ENCODE data around the gene SPATS2L.

The SPATS2L gene

GRCh38 chr2:200377355-200378336, 71.2 kb downstream of the SPATS2L start:
- no peak for TF ChIP-seq CTCF (IDR thresholded peaks at IDR 0.05; ENCODE audit: insufficient read depth, low read length, poor library complexity, severe bottlenecking)
- DNase-seq (ENCODE audit: extremely low read depth, insufficient read length), result no peak
- Histone ChIP-seq H3K4me3 (replicated peaks; ENCODE audit: low read depth, low read length) (no peak overlapping the region), H3K27me3 (replicated peaks; ENCODE audit: control insufficient read depth, insufficient read depth, low read length) (no peaks in the 10 kb centered on the region), H3K36me3 (ENCODE audit: control insufficient read depth, insufficient read depth, low read length) (no peaks in the 10 kb centered on the region)

GRCh38 chr2:200378652-200379290, 72.3 kb downstream of the SPATS2L start:
- Histone ChIP-seq H3K4me3 (replicated peaks; ENCODE audit: low read depth, low read length) (no peak overlapping the region), H3K36me3 (ENCODE audit: control insufficient read depth, insufficient read depth, low read length) (no peaks in the 10 kb centered on the region), H3K27me3 (replicated peaks; ENCODE audit: control insufficient read depth, insufficient read depth, low read length) (no peaks in the 10 kb centered on the region)
- no peak for DNase-seq (ENCODE audit: extremely low read depth, insufficient read length)
- TF ChIP-seq CTCF (IDR thresholded peaks at IDR 0.05; ENCODE audit: insufficient read depth, low read length, poor library complexity, severe bottlenecking), result no peak

GRCh38 chr2:200379481-200380090, 73.1 kb downstream of the SPATS2L start:
- DNase-seq (ENCODE audit: extremely low read depth, insufficient read length), result no peak
- Histone ChIP-seq H3K27me3 (replicated peaks; ENCODE audit: control insufficient read depth, insufficient read depth, low read length) (no peaks in the 10 kb centered on the region), H3K36me3 (ENCODE audit: control insufficient read depth, insufficient read depth, low read length) (no peaks in the 10 kb centered on the region), H3K4me3 (replicated peaks; ENCODE audit: low read depth, low read length) (no peak overlapping the region)
- no peak for TF ChIP-seq CTCF (IDR thresholded peaks at IDR 0.05; ENCODE audit: insufficient read depth, low read length, poor library complexity, severe bottlenecking)

- no peak for DNase-seq (ENCODE audit: extremely low read depth, insufficient read length)
- Histone ChIP-seq H3K36me3 (ENCODE audit: control insufficient read depth, insufficient read depth, low read length) (no peaks in the 10 kb centered on the region), H3K27me3 (replicated peaks; ENCODE audit: control insufficient read depth, insufficient read depth, low read length) (no peaks in the 10 kb centered on the region), H3K4me3 (replicated peaks; ENCODE audit: low read depth, low read length) (no peak overlapping the region)
- TF ChIP-seq CTCF (IDR thresholded peaks at IDR 0.05; ENCODE audit: insufficient read depth, low read length, poor library complexity, severe bottlenecking), result no peak
Measured at GRCh38 chr2:200380091-200380561, 73.6 kb downstream of the SPATS2L start.

- Histone ChIP-seq H3K4me3 (replicated peaks; ENCODE audit: low read depth, low read length) (no peak overlapping the region), H3K27me3 (replicated peaks; ENCODE audit: control insufficient read depth, insufficient read depth, low read length) (no peaks in the 10 kb centered on the region), H3K36me3 (ENCODE audit: control insufficient read depth, insufficient read depth, low read length) (no peaks in the 10 kb centered on the region)
- no peak for DNase-seq (ENCODE audit: extremely low read depth, insufficient read length)
- TF ChIP-seq CTCF (IDR thresholded peaks at IDR 0.05; ENCODE audit: insufficient read depth, low read length, poor library complexity, severe bottlenecking), result no peak
Measured at GRCh38 chr2:200380833-200381542, 74.5 kb downstream of the SPATS2L start.

All from GM06990 (cell line).